Loucy (cell line): ENCODE measurements around the gene TCP10L.

Experiments used
- H2AFZ ChIP-seq: fragments of 200-600 bp; sonication (generic); 2 replicates; pipeline ENCODE4 v1.6.0; 2016; ENCODE audit warnings: antibody characterized with exemption, mild to moderate bottlenecking, low read length, moderate library complexity
- H3F3A ChIP-seq: fragments of 200-600 bp; 2 replicates; pipeline ENCODE4 v1.6.0; 2016; ENCODE audit warnings: antibody characterized with exemption, low read depth, mild to moderate bottlenecking
- H3K27me3 ChIP-seq: fragments of 200-600 bp; sonication (generic); 2 replicates; pipeline ENCODE4 v1.6.1; 2014; ENCODE audit warnings: low read length, mild to moderate bottlenecking; ENCODE audit not compliant: insufficient read depth, poor library complexity, severe bottlenecking
- H3K36me3 ChIP-seq: fragments of 200-600 bp; sonication (generic); 2 replicates; pipeline ENCODE4 v1.6.1; 2016; ENCODE audit warnings: low read length; ENCODE audit not compliant: insufficient read depth
- H3K4me1 ChIP-seq: fragments of 200-600 bp; sonication (generic); 2 replicates; pipeline ENCODE4 v1.5.1; 2014; ENCODE audit warnings: low read length, mild to moderate bottlenecking; ENCODE audit not compliant: insufficient read depth, poor library complexity, severe bottlenecking
- H3K4me2 ChIP-seq: fragments of 200-600 bp; sonication (generic); 2 replicates; pipeline ENCODE4 v1.6.0; 2014; ENCODE audit warnings: antibody characterized with exemption, low read length, low read depth, mild to moderate bottlenecking; ENCODE audit not compliant: poor library complexity, severe bottlenecking
- H3K4me3 ChIP-seq: fragments of 200-600 bp; sonication (generic); 2 replicates; pipeline ENCODE4 v1.5.1; 2014; ENCODE audit warnings: low read length, mild to moderate bottlenecking, mixed read lengths; ENCODE audit not compliant: poor library complexity, severe bottlenecking
- H3K79me2 ChIP-seq: fragments of 200-600 bp; sonication (generic); 2 replicates; pipeline ENCODE4 v1.6.1; 2014; ENCODE audit warnings: low read length; ENCODE audit not compliant: insufficient read depth
- H3K9ac ChIP-seq: fragments of 200-600 bp; sonication (generic); 2 replicates; pipeline ENCODE4 v1.6.0; 2014; ENCODE audit warnings: mild to moderate bottlenecking, low read depth, low read length, moderate library complexity; ENCODE audit not compliant: poor library complexity, severe bottlenecking
- H3K9me2 ChIP-seq: fragments of 200-600 bp; sonication (generic); replicated peaks from 2 replicates; pipeline ENCODE4 v1.6.1; 2016; ENCODE audit warnings: low read depth, low read length, mixed read lengths
- H3K9me3 ChIP-seq: fragments of 200-600 bp; sonication (generic); 2 replicates; pipeline ENCODE4 v1.6.1; 2014; ENCODE audit warnings: mild to moderate bottlenecking, antibody characterized with exemption, low read length, low read depth; ENCODE audit not compliant: insufficient read depth
- H4K20me1 ChIP-seq: fragments of 200-600 bp; sonication (generic); 2 replicates; pipeline ENCODE4 v1.6.0; 2014; ENCODE audit warnings: antibody characterized with exemption, low read length, mild to moderate bottlenecking; ENCODE audit not compliant: insufficient read depth, poor library complexity, severe bottlenecking
- CTCF ChIP-seq: fragments of 200-600 bp; sonication (generic); conservative IDR thresholded peaks from 2 replicates; pipeline ENCODE4 v1.5.1; 2014; ENCODE audit warnings: mild to moderate bottlenecking, antibody characterized with exemption, low read length
- EZH2phosphoT487 ChIP-seq: fragments of 200-600 bp; IDR thresholded peaks from 2 replicates; pipeline ENCODE4 v1.6.1; 2018; ENCODE audit warnings: antibody characterized with exemption, mild to moderate bottlenecking, moderate library complexity, borderline replicate concordance

The TCP10L gene

GRCh38 chr21:32549886-32550285, 35.4 kb downstream of the TCP10L start:
- H3K9me2 ChIP-seq: no peaks in the 10 kb centered on the region
- no peaks in the 10 kb centered on the region for H4K20me1 ChIP-seq
- H3K4me3 ChIP-seq: no peak overlapping the region
- no peaks in the 10 kb centered on the region for H3K36me3 ChIP-seq
- H3K4me2 ChIP-seq: no peak overlapping the region
- no peaks in the 10 kb centered on the region for H3K27me3 ChIP-seq
- TF ChIP-seq EZH2phosphoT487 (no peak), CTCF (no peak)
- H3K4me1 ChIP-seq: no peaks in the 10 kb centered on the region
- no peaks in the 10 kb centered on the region for H3K79me2 ChIP-seq
- H3K9ac ChIP-seq: no peak overlapping the region
- no peaks in the 10 kb centered on the region for H3K9me3 ChIP-seq
- no peaks in the 10 kb centered on the region for H3F3A ChIP-seq
- H2AFZ ChIP-seq: no peak overlapping the region

GRCh38 chr21:32549440-32549839, 35.9 kb downstream of the TCP10L start:
- Histone ChIP-seq H3K79me2 (no peaks in the 10 kb centered on the region), H3K9ac (no peak overlapping the region), H3K4me2 (no peak overlapping the region), H2AFZ (no peak overlapping the region), H3K9me2 (no peaks in the 10 kb centered on the region), H3K4me3 (no peak overlapping the region), H3K36me3 (no peaks in the 10 kb centered on the region), H3K27me3 (no peaks in the 10 kb centered on the region), H3F3A (no peaks in the 10 kb centered on the region), H3K9me3 (no peaks in the 10 kb centered on the region), H3K4me1 (no peaks in the 10 kb centered on the region), H4K20me1 (no peaks in the 10 kb centered on the region)
- no peak for TF ChIP-seq EZH2phosphoT487
- no peak for TF ChIP-seq CTCF

GRCh38 chr21:32548978-32549377, 36.3 kb downstream of the TCP10L start:
- no peak for TF ChIP-seq EZH2phosphoT487
- no peak for TF ChIP-seq CTCF
- H3K9ac ChIP-seq: no peak overlapping the region
- no peaks in the 10 kb centered on the region for H3K27me3 ChIP-seq
- no peaks in the 10 kb centered on the region for H4K20me1 ChIP-seq
- no peaks in the 10 kb centered on the region for H3K4me1 ChIP-seq
- no peaks in the 10 kb centered on the region for H3F3A ChIP-seq
- no peaks in the 10 kb centered on the region for H3K9me3 ChIP-seq
- H2AFZ ChIP-seq: no peak overlapping the region
- no peaks in the 10 kb centered on the region for H3K9me2 ChIP-seq
- no peak overlapping the region for H3K4me3 ChIP-seq
- no peaks in the 10 kb centered on the region for H3K79me2 ChIP-seq
- no peak overlapping the region for H3K4me2 ChIP-seq
- no peaks in the 10 kb centered on the region for H3K36me3 ChIP-seq
